ENCODE data around the gene OPCML.

DNA sequence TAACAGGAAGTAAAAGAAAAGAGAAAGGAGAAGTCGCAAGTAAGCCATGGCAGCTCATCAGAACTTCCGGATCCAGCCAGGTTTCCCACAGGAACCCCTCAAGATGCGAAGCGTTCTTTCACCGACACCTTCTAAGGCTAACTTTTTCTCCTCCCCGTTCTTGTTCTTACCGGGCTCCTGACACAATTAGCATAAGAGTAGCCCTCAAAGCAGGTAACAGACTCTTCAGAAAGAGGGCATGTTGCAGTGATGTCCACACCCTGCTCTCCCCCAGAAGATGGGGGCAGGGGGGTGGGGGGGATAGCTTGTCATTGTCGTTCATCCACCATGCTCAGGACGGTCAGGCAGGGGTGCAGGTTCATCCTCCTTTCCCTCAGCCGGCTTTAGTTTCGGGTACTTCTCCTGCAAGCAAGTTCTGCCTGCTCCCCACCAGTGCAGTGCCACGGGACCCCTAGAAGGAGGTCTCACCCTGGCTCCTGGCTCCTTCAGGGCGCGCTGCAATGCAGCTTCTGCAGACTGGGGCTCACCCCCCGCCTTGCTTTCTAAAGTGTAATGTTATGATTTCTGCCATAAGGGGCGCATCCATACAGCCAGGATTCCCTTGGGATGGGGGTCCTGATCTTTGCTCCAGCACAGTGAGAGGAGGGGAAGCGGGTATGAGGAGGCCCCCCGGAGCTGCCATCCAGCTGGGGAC lies 2.3 kb downstream of the OPCML start:
- no peak for TF ChIP-seq POLR2A (IDR thresholded peaks at IDR 0.05)
- TF ChIP-seq EP300 (IDR thresholded peaks at IDR 0.05), result no peak
- no peak for TF ChIP-seq CTCF (IDR thresholded peaks at IDR 0.05)

All from suprapubic skin (tissue), 3 donors.